B cell (primary cell): ENCODE measurements around the gene SLC30A3. TPM values are rescaled to one million over a fixed set of nuclear protein-coding genes. Genes with fewer than 3 reads are reported as not detected.

ENCODE experiments used
- ATAC-seq: fragments of 200-7000 bp; cut with Tn5 transposase; one replicate; pipeline ENCODE4 v1.10.0; 2021; ENCODE audit warnings: low read depth, mild to moderate bottlenecking, moderate number of reproducible peaks, moderate library complexity
- CTCF ChIA-PET: fragments of 350-600 bp; sonication (Branson Sonifier 250); formaldehyde crosslinking; loops from one replicate; lab custom pipeline; 2021; ENCODE audit warnings: antibody characterized with exemption, inconsistent platforms; lab: Charles Lee
- POLR2A ChIA-PET: fragments of 350-600 bp; sonication (Branson Sonifier 250); formaldehyde crosslinking; loops from one replicate; lab custom pipeline; 2021; ENCODE audit warnings: antibody characterized with exemption; lab: Charles Lee
- DNase-seq: peaks from one replicate; pipeline ENCODE4 v3.0.0; 2013
- H2AFZ ChIP-seq: 2 replicates; pipeline ENCODE4 v1.6.1; 2012; ENCODE audit warnings: mild to moderate bottlenecking, low read depth, low read length; ENCODE audit not compliant: insufficient read depth, poor library complexity, severe bottlenecking
- H3K27ac ChIP-seq, 2 donors: 1 replicate in 1 of 2; 2 replicates in 1 of 2; pipeline ENCODE4 v1.5.1; 2012 to 2013; ENCODE audit warnings: low read length in 2 of 2, mild to moderate bottlenecking in 2 of 2, moderate library complexity in 1 of 2
- H3K27me3 ChIP-seq, 4 experiments: fragments of 200-600 bp in 1 of 4; sonication (generic) in 1 of 4; replicated peaks in 1 of 4; 1 replicate in 2 of 4; 2 replicates in 2 of 4; pipeline versions ENCODE4 v1.6.1 to v1.7.0; 2013 to 2016; ENCODE audit warnings: low read length in 3 of 4, mild to moderate bottlenecking in 2 of 4, mixed read lengths in 1 of 4, moderate library complexity in 1 of 4; ENCODE audit not compliant: insufficient read depth in 4 of 4, control insufficient read depth in 3 of 4; ENCODE audit errors: control extremely low read depth in 1 of 4
- H3K36me3 ChIP-seq, 2 experiments: replicated peaks in 1 of 2; 1 replicate in 1 of 2; 2 replicates in 1 of 2; pipeline versions ENCODE4 v1.6.1 to v1.7.1; 2013; ENCODE audit warnings: low read length in 1 of 2; ENCODE audit not compliant: insufficient read depth in 2 of 2, control insufficient read depth in 1 of 2; ENCODE audit errors: control extremely low read depth in 1 of 2, extremely low read depth in 1 of 2
- H3K4me1 ChIP-seq, 2 donors: fragments of 200-600 bp in 1 of 2; sonication (generic) in 1 of 2; 1 replicate in 1 of 2; 2 replicates in 1 of 2; pipeline versions ENCODE4 v1.5.1 to v1.6.1; 2013 to 2017; ENCODE audit warnings: low read length in 2 of 2; ENCODE audit not compliant: control insufficient read depth in 2 of 2, insufficient read depth in 2 of 2
- H3K4me2 ChIP-seq: replicated peaks from 2 replicates; pipeline ENCODE3; 2012; ENCODE audit warnings: mild to moderate bottlenecking, low read depth, low read length; ENCODE audit not compliant: poor library complexity, severe bottlenecking
- H3K4me3 ChIP-seq, 5 experiments: fragments of 200-600 bp in 1 of 5; sonication (generic) in 1 of 5; 1 replicate in 3 of 5; 2 replicates in 2 of 5; pipeline versions ENCODE4 v1.5.1 to v1.7.0; 2011 to 2016; ENCODE audit warnings: low read length in 4 of 5, mild to moderate bottlenecking in 4 of 5, low read depth in 2 of 5, control low read depth in 1 of 5, moderate library complexity in 1 of 5; ENCODE audit not compliant: insufficient read depth in 1 of 5; ENCODE audit errors: control extremely low read depth in 1 of 5, extremely low read depth in 1 of 5
- H3K79me2 ChIP-seq: fragments of 200-600 bp; sonication (generic); one replicate; pipeline ENCODE4 v1.6.0; 2016; ENCODE audit warnings: low read length; ENCODE audit not compliant: control insufficient read depth, insufficient read depth
- H3K9ac ChIP-seq: fragments of 200-600 bp; sonication (generic); 2 replicates; pipeline ENCODE4 v1.6.1; 2017; ENCODE audit warnings: mild to moderate bottlenecking, low read length, moderate library complexity
- H3K9me3 ChIP-seq, 3 donors: one replicate each; pipeline versions ENCODE4 v1.6.1 to v1.7.1; 2013; ENCODE audit warnings: low read length in 2 of 3; ENCODE audit not compliant: control insufficient read depth in 2 of 3, insufficient read depth in 1 of 3; ENCODE audit errors: control extremely low read depth in 1 of 3
- H4K20me1 ChIP-seq: 2 replicates; pipeline ENCODE4 v1.6.0; 2012; ENCODE audit warnings: mild to moderate bottlenecking, low read length; ENCODE audit not compliant: insufficient read depth, control insufficient read depth, poor library complexity, severe bottlenecking
- H3K27ac Mint-ChIP-seq: one replicate; pipeline ENCODE4 v1.8.0; 2021; ENCODE audit warnings: mixed read lengths
- H3K27me3 Mint-ChIP-seq: one replicate; pipeline ENCODE4 v1.8.0; 2021; ENCODE audit warnings: mixed read lengths
- H3K4me1 Mint-ChIP-seq: one replicate; pipeline ENCODE4 v1.8.0; 2021; ENCODE audit warnings: mixed read lengths
- H3K4me3 Mint-ChIP-seq: one replicate; pipeline ENCODE4 v1.8.0; 2021; ENCODE audit warnings: mixed read lengths
- H3K9me3 Mint-ChIP-seq: one replicate; pipeline ENCODE4 v1.8.0; 2022; ENCODE audit warnings: mixed read lengths; ENCODE audit not compliant: insufficient read depth
- CTCF ChIP-seq: fragments of 200-600 bp; IDR thresholded peaks from one replicate; pipeline ENCODE4 v1.8.0; 2022; ENCODE audit warnings: antibody characterized with exemption, mild to moderate bottlenecking
- EZH2 ChIP-seq: IDR thresholded peaks from 2 replicates; pipeline ENCODE4 v1.6.1; 2012; ENCODE audit warnings: borderline replicate concordance, low read depth, mild to moderate bottlenecking, moderate library complexity, low read length; ENCODE audit not compliant: insufficient read depth, poor library complexity, severe bottlenecking
- WGBS: methylation state at CpG from one replicate; pipeline ENCODE4 v1.1.5; 2013; ENCODE audit warnings: missing lambda C conversion rate; ENCODE audit not compliant: insufficient coverage; 5-methylcytosine and 5-hydroxymethylcytosine counted together
- intact Hi-C: fragments of 100-400 bp; cut with micrococcal nuclease; formaldehyde crosslinking; loops from one replicate; pipeline ENCODE4 v1.10.0; 2022
- polyA plus RNA-seq: library from polyadenylated mRNA; depleted of rRNA; stranded (reverse); fragments of >200 nt; gene quantifications from 2 replicates; pipeline ENCODE4 v1.2.3, GENCODE V29; 2012
- total RNA-seq, 2 donors: library from RNA; stranded (reverse); fragments of 120-200 nt in 1 of 2; gene quantifications; 1 replicate in 1 of 2; 2 replicates in 1 of 2; pipeline versions ENCODE4 v1.2.3 to v1.2.4, GENCODE V29; 2013 to 2022

SLC30A3 gene
- total and polyA plus RNA-seq, 2 donors (not counting 1 experiment from before 2014, with no cell fraction given) = 0.09 TPM; not detected in 1

- Mint-ChIP-seq H3K27ac (no peak overlapping the region), H3K4me3 (no peak overlapping the region), H3K27me3 (peaks cover 65% of the 10 kb centered on the region), H3K4me1 (peaks cover 12% of the 10 kb centered on the region), H3K9me3 (no peaks in the 10 kb centered on the region)
- Histone ChIP-seq H3K4me1 (peaks cover 11 to 15% of the 10 kb centered on the region in 2 donors), H3K4me2 (no peak overlapping the region), H4K20me1 (no peaks in the 10 kb centered on the region), H3K27ac (no peak overlapping the region), H3K36me3 (no peaks in the 10 kb centered on the region), H3K27me3 (peaks cover 0 to 78% (median 24%) of the 10 kb centered on the region in 4 experiments), H3K9me3 (peaks cover 0 to 8% (median 0%) of the 10 kb centered on the region in 3 donors), H2AFZ (no peak overlapping the region), H3K79me2 (no peaks in the 10 kb centered on the region), H3K9ac (no peak overlapping the region), H3K4me3 (no peak overlapping the region)
- ATAC-seq (no peak), DNase-seq (no peak)
- POLR2A ChIA-PET = no interaction called here
- WGBS = 90% methylated on average over 8 of the region's 8 CpGs
- intact Hi-C loops = no loop called here
- TF ChIP-seq CTCF (no peak), EZH2 (no peak)
- CTCF ChIA-PET = no interaction called here
These were observed 4.8 kb downstream of the SLC30A3 start for GRCh38 chr2:27258051-27258450.

DNA sequence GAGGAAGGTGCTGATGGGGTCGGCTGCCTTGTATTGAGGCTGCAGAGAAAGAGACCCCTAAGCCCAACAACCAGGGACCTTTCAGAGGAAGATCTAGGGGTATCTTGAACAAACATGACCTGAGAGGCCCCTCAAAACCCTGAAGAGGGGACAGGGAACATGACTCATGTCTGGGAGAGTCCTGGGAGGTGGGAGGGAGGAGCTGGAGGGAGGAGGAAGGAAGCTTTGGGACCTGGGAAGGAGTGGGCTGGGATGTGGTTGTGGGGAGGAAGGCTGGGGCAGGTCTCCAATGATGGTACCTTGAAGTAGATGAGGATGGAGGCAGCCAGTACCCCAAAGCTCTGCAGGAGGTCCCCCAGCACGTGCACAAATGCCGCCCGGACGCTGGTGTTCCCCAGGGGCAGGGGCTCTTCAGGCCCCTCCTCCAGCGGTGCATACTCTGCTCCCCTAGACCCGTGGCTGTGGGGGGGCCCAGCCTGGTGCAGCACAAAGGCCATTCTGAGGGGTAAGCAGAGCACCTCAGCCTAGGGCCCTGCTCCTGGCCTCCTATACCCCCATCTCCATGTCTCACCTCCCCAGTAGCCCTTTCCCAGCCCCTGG is 5.9 kb downstream of the SLC30A3 start:
- peaks cover 6% of the 10 kb centered on the region in 2 donors for H3K4me1 ChIP-seq
- 69% methylated on average over 6 of the region's 7 CpGs for WGBS
- H3K4me2 ChIP-seq = no peak overlapping the region
- Mint-ChIP-seq H3K9me3 (no peaks in the 10 kb centered on the region), H3K27ac (no peak overlapping the region), H3K4me3 (no peak overlapping the region), H3K4me1 (peaks cover 10% of the 10 kb centered on the region), H3K27me3 (peaks cover 69% of the 10 kb centered on the region)
- intact Hi-C loops = no loop called here
- no peak overlapping the region for H3K27ac ChIP-seq
- ChIA-PET POLR2A (no interaction called here), CTCF (no interaction called here)
- ATAC-seq (no peak), DNase-seq (no peak)
- H2AFZ ChIP-seq = no peak overlapping the region
- no peaks in the 10 kb centered on the region for H4K20me1 ChIP-seq
- peaks cover 0 to 8% (median 0%) of the 10 kb centered on the region in 3 donors for H3K9me3 ChIP-seq
- no peak overlapping the region for H3K4me3 ChIP-seq
- no peaks in the 10 kb centered on the region for H3K79me2 ChIP-seq
- H3K27me3 ChIP-seq = peaks cover 0 to 72% (median 24%) of the 10 kb centered on the region in 4 experiments
- H3K36me3 ChIP-seq = no peaks in the 10 kb centered on the region
- H3K9ac ChIP-seq = no peak overlapping the region
- no peak for TF ChIP-seq CTCF
- TF ChIP-seq EZH2 = no peak
